ENCODE measurements around the gene MYH13. TPM values are rescaled to one million over a fixed set of nuclear protein-coding genes. Genes with fewer than 3 reads are reported as not detected.

Gene MYH13
- polyA plus RNA-seq, 3 donors, result 0.17 to 0.40 (median 0.19) TPM

DNA sequence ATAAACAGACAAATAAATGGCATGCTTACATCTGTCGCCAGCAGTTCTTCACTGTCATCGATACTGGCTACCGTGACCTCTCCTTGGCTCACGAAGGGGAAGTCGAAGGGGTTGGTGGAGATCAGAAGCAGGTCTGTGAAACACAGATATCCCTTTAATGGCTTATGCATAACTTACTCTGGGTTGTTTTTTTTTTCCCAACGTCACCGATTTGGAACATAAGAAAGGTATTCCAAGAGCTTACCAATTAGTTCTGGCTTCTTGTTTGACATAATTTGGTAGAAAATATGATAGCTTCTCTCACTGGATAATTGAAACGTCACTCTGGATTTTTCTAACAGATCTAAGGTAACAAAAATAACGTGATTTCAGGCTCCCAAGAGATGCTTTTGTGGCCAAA lies 18.2 kb downstream of the MYH13 start:
- no peak for DNase-seq (ENCODE audit: extremely low read depth in 1 of 11, low read depth in 9 of 11, low spot score in 4 of 11)

DNA sequence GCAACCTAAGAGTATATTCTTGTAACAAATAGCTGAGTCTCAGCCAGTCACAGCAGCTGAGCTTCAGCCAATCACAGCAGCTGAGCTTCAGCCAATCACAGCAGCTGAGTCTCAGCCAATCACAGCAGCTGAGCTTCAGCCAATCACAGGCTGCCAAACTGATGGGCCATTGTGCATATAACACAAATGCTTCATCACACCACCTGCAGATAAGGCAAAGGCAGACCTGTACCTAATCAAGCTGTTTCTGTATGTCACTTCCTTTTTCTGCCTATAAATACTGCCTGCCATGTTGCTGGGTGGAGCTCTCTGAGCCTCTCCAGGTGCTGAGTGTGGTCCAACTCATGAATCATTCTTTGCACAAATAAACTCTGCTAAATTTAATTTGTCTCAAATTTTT lies 19.9 kb downstream of the MYH13 start:
- DNase-seq (ENCODE audit: extremely low read depth in 1 of 11, low read depth in 9 of 11, low spot score in 4 of 11), result no peak

DNA sequence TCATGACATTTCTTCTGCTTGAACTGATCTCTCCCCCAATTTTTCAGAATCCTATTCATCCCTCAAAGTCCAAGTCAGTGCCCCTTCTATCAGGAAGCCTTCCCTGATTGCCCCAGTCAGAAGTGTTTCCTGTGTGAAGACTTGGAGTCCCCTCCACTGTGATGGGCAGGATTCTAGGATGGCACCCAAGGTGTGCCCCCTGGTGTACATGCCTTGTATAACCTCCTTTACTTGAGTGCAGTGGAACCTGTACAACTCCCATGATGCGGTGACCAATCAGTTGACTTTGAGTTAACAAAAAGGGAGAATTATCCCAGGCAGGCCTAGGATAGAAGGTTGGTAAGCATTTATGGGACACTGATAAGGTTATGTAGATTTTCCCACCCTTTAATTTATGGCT lies 23.4 kb downstream of the MYH13 start:
- no peak for DNase-seq (ENCODE audit: extremely low read depth in 1 of 11, low read depth in 9 of 11, low spot score in 4 of 11)

DNA sequence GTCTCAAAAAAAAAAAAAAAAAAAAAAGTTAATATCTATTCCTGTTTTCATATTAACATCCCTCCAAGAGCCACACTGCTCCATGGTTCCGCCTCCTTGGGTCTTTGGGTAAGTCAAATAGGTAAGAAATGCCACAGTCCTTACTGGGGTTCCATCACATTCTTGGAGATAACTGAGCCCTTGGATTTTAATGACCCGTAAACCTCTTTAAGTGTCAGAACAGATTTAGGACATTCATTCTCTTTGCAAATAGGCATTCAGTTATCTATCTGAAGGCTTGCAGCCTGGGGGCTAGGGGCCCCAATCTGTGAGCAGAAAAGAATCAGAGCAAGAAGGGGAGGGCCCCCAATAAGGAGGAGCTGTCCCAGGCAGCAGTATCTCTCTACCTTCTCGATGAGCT lies 28.0 kb downstream of the MYH13 start:
- peak in 1 of 11 donors; percentile 26 for DNase-seq (ENCODE audit: extremely low read depth in 1 of 11, low read depth in 9 of 11, low spot score in 4 of 11)

DNA sequence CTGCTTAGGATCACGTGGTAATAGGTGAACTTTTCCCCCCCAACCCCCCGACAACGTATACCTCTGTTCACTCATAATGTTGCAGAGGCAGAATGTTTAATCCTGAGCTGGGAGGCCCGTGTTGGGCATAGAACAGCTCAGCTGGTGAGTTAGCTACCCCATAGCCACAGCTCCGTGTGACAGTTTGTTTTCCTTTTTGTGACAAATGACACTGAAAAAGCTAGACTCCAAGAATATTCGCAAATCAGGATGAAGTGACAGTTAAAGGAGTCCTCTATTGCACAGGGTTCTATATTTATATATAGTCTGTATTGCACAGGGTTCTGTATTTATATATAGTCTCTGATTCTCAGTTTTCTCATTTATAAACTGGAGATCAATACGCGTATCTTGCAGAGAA lies 33.8 kb downstream of the MYH13 start:
- no peak for DNase-seq (ENCODE audit: extremely low read depth in 1 of 11, low read depth in 9 of 11, low spot score in 4 of 11)

DNA sequence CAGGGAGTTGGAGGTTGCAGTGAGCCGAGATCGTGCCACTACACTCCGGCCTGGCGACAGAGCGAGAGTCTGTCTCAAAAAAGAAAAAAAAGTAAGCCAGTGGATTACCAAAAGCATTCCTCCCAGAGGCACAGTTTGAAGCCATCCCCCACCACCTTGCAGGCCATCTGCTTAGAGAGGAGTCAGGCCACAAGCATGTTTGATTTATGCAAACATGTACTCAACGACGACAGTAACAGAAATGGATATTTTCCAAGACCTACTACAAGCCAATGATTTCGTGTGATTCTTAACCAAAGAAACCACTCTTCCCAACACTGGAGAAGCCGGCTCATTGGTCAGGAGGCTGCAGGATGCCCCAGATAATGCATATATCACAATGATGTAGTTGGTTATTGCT lies 34.8 kb downstream of the MYH13 start:
- DNase-seq (ENCODE audit: extremely low read depth in 1 of 11, low read depth in 9 of 11, low spot score in 4 of 11), result no peak

- no peak for DNase-seq (ENCODE audit: extremely low read depth in 1 of 11, low read depth in 9 of 11, low spot score in 4 of 11)
Measured at GRCh38 chr17:10337136-10337535, 35.7 kb downstream of the MYH13 start.

- no peak for DNase-seq (ENCODE audit: extremely low read depth in 1 of 11, low read depth in 9 of 11, low spot score in 4 of 11)
Measured at GRCh38 chr17:10336393-10336792, 36.4 kb downstream of the MYH13 start.

- no peak for DNase-seq (ENCODE audit: extremely low read depth in 1 of 11, low read depth in 9 of 11, low spot score in 4 of 11)
Measured at GRCh38 chr17:10332515-10332914, 40.3 kb downstream of the MYH13 start.

- no peak for DNase-seq (ENCODE audit: extremely low read depth in 1 of 11, low read depth in 9 of 11, low spot score in 4 of 11)
Measured at GRCh38 chr17:10328971-10329923, 43.6 kb downstream of the MYH13 start.

DNA sequence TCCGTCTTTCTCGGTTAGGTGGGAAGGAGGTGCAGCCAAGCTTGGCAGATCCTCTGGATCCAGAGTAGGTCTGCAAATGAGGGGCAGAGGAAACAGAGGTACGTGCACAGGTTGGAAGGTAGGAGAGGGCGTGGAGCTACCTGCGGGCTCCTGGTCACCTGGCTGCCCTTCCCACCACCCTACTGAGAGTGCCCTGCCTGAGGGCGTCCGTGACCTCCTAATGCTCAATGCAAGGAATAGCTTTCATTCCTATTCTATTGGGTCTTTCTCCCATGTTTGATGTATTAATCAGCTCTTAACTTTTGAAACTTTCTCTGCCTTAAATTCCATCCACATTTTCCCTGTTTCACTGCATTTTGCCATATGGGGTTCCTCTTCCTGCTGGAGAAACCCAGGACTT lies 44.6 kb downstream of the MYH13 start:
- DNase-seq (ENCODE audit: extremely low read depth in 1 of 11, low read depth in 9 of 11, low spot score in 4 of 11), result no peak

- DNase-seq (ENCODE audit: extremely low read depth in 1 of 11, low read depth in 9 of 11, low spot score in 4 of 11), result peak; percentile 63 to 84 (median 79)
Measured at GRCh38 chr17:10327640-10328039, 45.2 kb downstream of the MYH13 start.

GRCh38 chr17:10325031-10325695 lies 47.6 kb downstream of the MYH13 start:
- no peak for DNase-seq (ENCODE audit: extremely low read depth in 1 of 11, low read depth in 9 of 11, low spot score in 4 of 11)

GRCh38 chr17:10323812-10324610 lies 48.8 kb downstream of the MYH13 start:
- DNase-seq (ENCODE audit: extremely low read depth in 1 of 11, low read depth in 9 of 11, low spot score in 4 of 11), result no peak

DNA sequence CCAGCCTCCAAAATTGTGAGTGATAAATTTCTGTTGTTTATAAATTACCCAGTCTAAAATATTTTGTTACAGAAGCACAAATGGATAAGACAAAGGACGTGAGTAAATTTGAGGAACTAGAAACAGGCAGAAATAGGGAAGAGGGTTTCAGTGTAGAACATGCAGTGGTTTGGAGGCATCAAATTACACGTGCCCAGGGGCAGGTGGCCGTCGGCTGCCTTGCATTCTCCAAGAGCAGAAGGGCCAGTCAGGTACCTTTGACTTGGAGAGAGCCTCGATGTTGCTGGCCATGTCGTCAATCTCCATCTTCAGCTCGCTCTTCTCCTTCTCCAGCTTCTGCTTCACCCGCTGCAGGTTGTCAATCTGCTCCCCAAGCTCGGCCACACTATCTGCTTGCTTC lies 54.3 kb downstream of the MYH13 start:
- no peak for DNase-seq (ENCODE audit: extremely low read depth in 1 of 11, low read depth in 9 of 11, low spot score in 4 of 11)

DNA sequence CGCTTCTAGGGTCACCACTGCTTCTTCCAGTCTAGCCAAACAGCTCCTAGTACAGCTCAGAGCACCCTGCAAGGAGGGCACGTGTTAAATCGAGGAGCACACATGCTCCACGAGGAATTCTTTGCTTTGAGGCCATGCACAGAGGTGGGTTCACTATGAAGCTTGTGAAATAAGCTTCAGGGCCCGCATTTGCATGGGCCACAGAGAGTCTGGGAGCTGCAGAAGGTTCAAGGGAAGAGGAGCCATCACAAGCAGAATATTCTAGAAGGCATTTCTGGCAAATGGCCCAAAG lies 55.3 kb downstream of the MYH13 start:
- DNase-seq (ENCODE audit: extremely low read depth in 1 of 11, low read depth in 9 of 11, low spot score in 4 of 11), result no peak

- DNase-seq (ENCODE audit: extremely low read depth in 1 of 11, low read depth in 9 of 11, low spot score in 4 of 11), result peak in 3 of 11 donors; percentile 26 to 58 (median 33)
Measured at GRCh38 chr17:10316801-10317542, 55.8 kb downstream of the MYH13 start.

DNA sequence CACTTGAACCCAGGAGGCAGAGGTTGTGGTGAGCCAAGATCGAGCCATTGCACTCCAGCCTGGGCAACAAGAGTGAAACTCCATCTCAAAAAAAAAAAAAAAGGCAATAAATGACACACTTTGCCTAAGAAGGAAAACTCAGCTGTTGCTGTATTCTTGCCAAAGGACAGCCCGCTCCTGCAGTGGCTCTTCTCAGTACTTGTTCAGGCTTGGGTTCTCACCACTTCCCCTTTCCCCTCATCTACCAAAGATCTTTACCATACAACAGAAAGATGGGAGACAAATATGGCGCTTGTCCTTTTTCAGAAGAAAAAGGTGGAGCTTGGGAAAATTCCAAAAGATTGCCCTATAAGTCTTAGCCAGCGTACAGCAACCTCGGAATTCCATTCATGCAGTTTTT lies 58.5 kb downstream of the MYH13 start:
- no peak for DNase-seq (ENCODE audit: extremely low read depth in 1 of 11, low read depth in 9 of 11, low spot score in 4 of 11)

DNA sequence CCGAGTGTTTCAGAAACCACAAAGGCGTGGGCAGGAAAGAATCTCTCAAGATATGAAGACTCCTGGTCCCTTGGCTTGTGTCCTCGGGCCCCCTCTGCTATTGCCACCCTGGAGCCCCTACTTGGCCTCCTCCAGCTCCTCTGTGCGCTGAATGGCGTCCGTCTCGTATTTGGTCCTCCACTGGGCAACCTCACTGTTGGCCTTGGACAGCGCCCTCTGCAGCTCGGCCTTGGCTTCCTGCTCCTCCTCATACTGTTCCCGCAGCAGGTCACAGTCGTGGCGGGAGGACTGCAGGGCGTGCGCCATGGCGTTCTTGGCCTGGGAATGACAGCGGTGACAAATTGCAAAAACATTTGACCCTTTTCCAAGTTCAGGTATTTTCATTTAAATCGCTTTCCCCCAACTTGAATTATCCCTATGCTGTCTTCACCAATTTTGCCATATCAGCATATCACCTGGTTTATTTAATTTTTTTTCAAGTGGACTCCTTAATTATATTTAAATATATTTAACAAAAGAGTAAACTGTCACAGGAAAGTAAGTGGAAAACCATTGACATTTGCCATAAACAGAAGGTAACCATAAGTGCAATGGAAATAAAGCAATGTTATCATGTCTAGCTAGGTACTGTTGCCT lies 59.7 kb downstream of the MYH13 start:
- no peak for DNase-seq (ENCODE audit: extremely low read depth in 1 of 11, low read depth in 9 of 11, low spot score in 4 of 11)
